ENCODE measurements around the gene VILL.

DNA sequence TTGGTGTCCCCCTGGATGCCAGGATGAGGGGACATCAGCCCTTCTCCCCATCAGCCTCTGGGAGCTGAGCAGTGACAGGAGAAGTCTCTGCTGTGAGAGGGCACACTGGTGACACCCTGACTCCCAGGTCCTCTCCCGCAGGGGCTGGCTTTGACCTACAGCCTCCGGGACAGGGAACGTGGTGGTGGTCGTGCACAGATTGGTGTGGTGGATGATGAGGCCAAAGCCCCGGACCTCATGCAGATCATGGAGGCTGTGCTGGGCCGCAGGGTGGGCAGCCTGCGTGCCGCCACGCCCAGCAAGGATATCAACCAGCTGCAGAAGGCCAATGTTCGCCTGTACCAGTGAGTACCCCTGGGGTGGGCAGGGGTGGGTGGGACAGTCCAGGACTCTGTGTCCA is 6.8 kb downstream of the VILL start:
- TF ChIP-seq, protein P1, sequence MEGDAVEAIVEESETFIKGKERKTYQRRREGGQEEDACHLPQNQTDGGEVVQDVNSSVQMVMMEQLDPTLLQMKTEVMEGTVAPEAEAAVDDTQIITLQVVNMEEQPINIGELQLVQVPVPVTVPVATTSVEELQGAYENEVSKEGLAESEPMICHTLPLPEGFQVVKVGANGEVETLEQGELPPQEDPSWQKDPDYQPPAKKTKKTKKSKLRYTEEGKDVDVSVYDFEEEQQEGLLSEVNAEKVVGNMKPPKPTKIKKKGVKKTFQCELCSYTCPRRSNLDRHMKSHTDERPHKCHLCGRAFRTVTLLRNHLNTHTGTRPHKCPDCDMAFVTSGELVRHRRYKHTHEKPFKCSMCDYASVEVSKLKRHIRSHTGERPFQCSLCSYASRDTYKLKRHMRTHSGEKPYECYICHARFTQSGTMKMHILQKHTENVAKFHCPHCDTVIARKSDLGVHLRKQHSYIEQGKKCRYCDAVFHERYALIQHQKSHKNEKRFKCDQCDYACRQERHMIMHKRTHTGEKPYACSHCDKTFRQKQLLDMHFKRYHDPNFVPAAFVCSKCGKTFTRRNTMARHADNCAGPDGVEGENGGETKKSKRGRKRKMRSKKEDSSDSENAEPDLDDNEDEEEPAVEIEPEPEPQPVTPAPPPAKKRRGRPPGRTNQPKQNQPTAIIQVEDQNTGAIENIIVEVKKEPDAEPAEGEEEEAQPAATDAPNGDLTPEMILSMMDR (conservative IDR thresholded peaks at IDR 0.05 in 1 of 2, IDR thresholded peaks at IDR 0.05 in 1 of 2; ENCODE audit: low read depth in 1 of 2, low read length in 2 of 2), result no peak
- no peak for TF ChIP-seq EZH2 (IDR thresholded peaks at IDR 0.05; ENCODE audit: low read length, missing control alignments)

Data from fibroblast of lung (primary cell).